ENCODE results near the gene PALB2. TPM values are rescaled to one million over a fixed set of nuclear protein-coding genes. Genes with fewer than 3 reads are reported as not detected.

The PALB2 gene
- total RNA-seq, 3 donors from 2014 or later, result 7.7 to 12.7 (median 11.0) TPM

- ATAC-seq (peak; percentile 100), DNase-seq (peak; percentile 94 to 96 (median 95))
- intact Hi-C loops (cut with DNase I, micrococcal nuclease), result no loop called here
- Histone ChIP-seq H3K9me3 (no peaks in the 10 kb centered on the region), H3K36me3 (ENCODE audit: low read depth) (no peaks in the 10 kb centered on the region), H3K4me3 (peak within 1 kb of the TSS; percentile 98), H3K4me1 (ENCODE audit: low read depth) (peaks cover 14% of the 10 kb centered on the region)
- TF ChIP-seq, protein P1, sequence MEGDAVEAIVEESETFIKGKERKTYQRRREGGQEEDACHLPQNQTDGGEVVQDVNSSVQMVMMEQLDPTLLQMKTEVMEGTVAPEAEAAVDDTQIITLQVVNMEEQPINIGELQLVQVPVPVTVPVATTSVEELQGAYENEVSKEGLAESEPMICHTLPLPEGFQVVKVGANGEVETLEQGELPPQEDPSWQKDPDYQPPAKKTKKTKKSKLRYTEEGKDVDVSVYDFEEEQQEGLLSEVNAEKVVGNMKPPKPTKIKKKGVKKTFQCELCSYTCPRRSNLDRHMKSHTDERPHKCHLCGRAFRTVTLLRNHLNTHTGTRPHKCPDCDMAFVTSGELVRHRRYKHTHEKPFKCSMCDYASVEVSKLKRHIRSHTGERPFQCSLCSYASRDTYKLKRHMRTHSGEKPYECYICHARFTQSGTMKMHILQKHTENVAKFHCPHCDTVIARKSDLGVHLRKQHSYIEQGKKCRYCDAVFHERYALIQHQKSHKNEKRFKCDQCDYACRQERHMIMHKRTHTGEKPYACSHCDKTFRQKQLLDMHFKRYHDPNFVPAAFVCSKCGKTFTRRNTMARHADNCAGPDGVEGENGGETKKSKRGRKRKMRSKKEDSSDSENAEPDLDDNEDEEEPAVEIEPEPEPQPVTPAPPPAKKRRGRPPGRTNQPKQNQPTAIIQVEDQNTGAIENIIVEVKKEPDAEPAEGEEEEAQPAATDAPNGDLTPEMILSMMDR (IDR thresholded peaks at IDR 0.05), result peak; percentile 100
Observed at GRCh38 chr16:23595951-23596720, 45.0 kb downstream of the PALB2 start, which contains the start of gene NDUFAB1. TSS of gene NDUFAB1 (minus strand) at chr16:23596316. CDS start at chr16:23596290, 26 bp downstream.

- DNase-seq, result peak in 1 of 3 donors; percentile 60
Observed at GRCh38 chr16:23595246-23595950, 45.7 kb downstream of the PALB2 start.

GRCh38 chr16:23594186-23594585 is 46.9 kb downstream of the PALB2 start:
- H3K9me3 ChIP-seq, result no peaks in the 10 kb centered on the region
- TF ChIP-seq, protein P1 (IDR thresholded peaks at IDR 0.05), result no peak
- ATAC-seq (no peak), DNase-seq (no peak)
- intact Hi-C loops (cut with DNase I, micrococcal nuclease), result no loop called here
- no peak overlapping the region for H3K4me3 ChIP-seq
- no peaks in the 10 kb centered on the region for H3K36me3 ChIP-seq (ENCODE audit: low read depth)
- H3K4me1 ChIP-seq (ENCODE audit: low read depth), result peaks cover 14% of the 10 kb centered on the region

More at GRCh38 chr16:23595246-23595950, 45.7 kb downstream of the PALB2 start:
- no peaks in the 10 kb centered on the region for H3K9me3 ChIP-seq
- peak; percentile 50 for ATAC-seq
- peaks cover 14% of the 10 kb centered on the region for H3K4me1 ChIP-seq (ENCODE audit: low read depth)
- H3K4me3 ChIP-seq, result peak overlapping the region; percentile 98
- no peaks in the 10 kb centered on the region for H3K36me3 ChIP-seq (ENCODE audit: low read depth)
- intact Hi-C loops (cut with DNase I, micrococcal nuclease), result no loop called here
- TF ChIP-seq, protein P1 (IDR thresholded peaks at IDR 0.05), result no peak

DNA sequence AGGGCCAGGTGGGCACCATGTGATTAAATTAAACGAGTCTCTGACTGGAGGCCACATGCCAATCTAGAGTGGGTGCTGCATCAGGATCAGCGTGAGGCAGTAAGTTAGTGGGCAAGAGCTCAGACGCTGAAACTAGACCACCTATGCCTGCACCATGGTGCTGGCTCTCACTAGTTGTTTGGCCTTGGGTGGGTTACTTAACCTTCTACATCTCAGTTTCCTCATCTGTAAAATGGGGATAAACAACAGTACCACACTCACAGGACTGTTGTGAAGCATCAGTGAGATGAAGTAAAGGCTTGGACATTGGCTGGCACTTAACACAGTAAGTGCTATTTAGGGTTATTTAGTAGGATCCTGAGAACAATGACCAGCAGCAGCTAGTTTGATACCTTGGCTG is 50.9 kb downstream of the PALB2 start:
- no peak for DNase-seq
- peaks cover 11% of the 10 kb centered on the region for H3K4me1 ChIP-seq (ENCODE audit: low read depth)
- no peak for ATAC-seq
- H3K9me3 ChIP-seq, result no peaks in the 10 kb centered on the region
- no peaks in the 10 kb centered on the region for H3K36me3 ChIP-seq (ENCODE audit: low read depth)
- intact Hi-C loops (cut with DNase I, micrococcal nuclease), result no loop called here
- H3K4me3 ChIP-seq, result no peak overlapping the region
- TF ChIP-seq, protein P1 (IDR thresholded peaks at IDR 0.05), result no peak

- peaks cover 5% of the 10 kb centered on the region for H3K36me3 ChIP-seq (ENCODE audit: low read depth)
Observed at GRCh38 chr16:23587726-23588125, 53.4 kb downstream of the PALB2 start.

More at GRCh38 chr16:23587726-23588125, 53.4 kb downstream of the PALB2 start:
- intact Hi-C loops (cut with DNase I, micrococcal nuclease), result no loop called here
- TF ChIP-seq, protein P1 (IDR thresholded peaks at IDR 0.05), result no peak
- Histone ChIP-seq H3K4me3 (no peak overlapping the region), H3K4me1 (ENCODE audit: low read depth) (no peaks in the 10 kb centered on the region), H3K9me3 (no peaks in the 10 kb centered on the region)
- no peak for ATAC-seq
- no peak for DNase-seq
